Measurements from ENCODE around the gene OR13J1.
A peak's percentile ranks its signal among the peaks of the same experiment; 100 is the strongest.

OR13J1 gene

GRCh38 chr9:35859310-35859989 lies 10.8 kb downstream of the OR13J1 start:
- no peak for DNase-seq (ENCODE audit: low spot score)

- DNase-seq (ENCODE audit: low spot score), result no peak
Observed at GRCh38 chr9:35858458-35858857, 11.7 kb downstream of the OR13J1 start.

GRCh38 chr9:35856882-35857281 lies 13.3 kb downstream of the OR13J1 start:
- DNase-seq (ENCODE audit: low spot score), result no peak

- DNase-seq (ENCODE audit: low spot score), result no peak
Observed at GRCh38 chr9:35856206-35856605, 14.0 kb downstream of the OR13J1 start.

GRCh38 chr9:35854091-35854762 lies 16.0 kb downstream of the OR13J1 start:
- no peak for DNase-seq (ENCODE audit: low spot score)

- no peak for DNase-seq (ENCODE audit: low spot score)
Observed at GRCh38 chr9:35852876-35853865, 17.0 kb downstream of the OR13J1 start.

- no peak for DNase-seq (ENCODE audit: low spot score)
Observed at GRCh38 chr9:35852267-35852815, 17.9 kb downstream of the OR13J1 start.

GRCh38 chr9:35847792-35848572 lies 22.2 kb downstream of the OR13J1 start:
- peak; percentile 84 for DNase-seq (ENCODE audit: low spot score)

GRCh38 chr9:35845824-35846771 lies 24.1 kb downstream of the OR13J1 start:
- no peak for DNase-seq (ENCODE audit: low spot score)

- DNase-seq (ENCODE audit: low spot score), result peak; percentile 66
Observed at GRCh38 chr9:35844628-35845270, 25.5 kb downstream of the OR13J1 start.

GRCh38 chr9:35842795-35843194 lies 27.4 kb downstream of the OR13J1 start:
- no peak for DNase-seq (ENCODE audit: low spot score)

GRCh38 chr9:35842020-35842745 lies 28.0 kb downstream of the OR13J1 start:
- no peak for DNase-seq (ENCODE audit: low spot score)

- DNase-seq (ENCODE audit: low spot score), result no peak
Observed at GRCh38 chr9:35841645-35841900, 28.6 kb downstream of the OR13J1 start.

- DNase-seq (ENCODE audit: low spot score), result no peak
Observed at GRCh38 chr9:35840881-35841644, 29.1 kb downstream of the OR13J1 start.

GRCh38 chr9:35839926-35840325 lies 30.3 kb downstream of the OR13J1 start:
- DNase-seq (ENCODE audit: low spot score), result no peak

- no peak for DNase-seq (ENCODE audit: low spot score)
Observed at GRCh38 chr9:35836595-35836994, 33.6 kb downstream of the OR13J1 start.

GRCh38 chr9:35835766-35836165 lies 34.4 kb downstream of the OR13J1 start:
- DNase-seq (ENCODE audit: low spot score), result no peak

- DNase-seq (ENCODE audit: low spot score), result no peak
Observed at GRCh38 chr9:35835216-35835632, 35.0 kb downstream of the OR13J1 start.

Data from AG20443 (cell line).